Breast epithelium (tissue), 4 donors: ENCODE data around the gene CFDP1. TPM values are rescaled to one million over a fixed set of nuclear protein-coding genes. Genes with fewer than 3 reads are reported as not detected.

Source experiments
- DNase-seq, 2 donors: peaks; one replicate each; pipeline ENCODE4 v3.0.0-alpha.2; 2019; ENCODE audit warnings: low spot score in 2 of 2
- H3K27ac ChIP-seq, 2 donors: fragments of 200-600 bp; sonication (generic) in 1 of 2; one replicate each; pipeline ENCODE4 v1.5.1; 2016 to 2019; ENCODE audit warnings: mild to moderate bottlenecking in 1 of 2
- H3K27me3 ChIP-seq, 2 donors: fragments of 200-600 bp; sonication (generic) in 1 of 2; one replicate each; pipeline versions ENCODE4 v1.5.1 to v1.6.0; 2017 to 2019; ENCODE audit warnings: control low read depth in 1 of 2, mild to moderate bottlenecking in 1 of 2
- H3K36me3 ChIP-seq: fragments of 200-600 bp; one replicate; pipeline ENCODE4 v1.5.1; 2019
- H3K4me1 ChIP-seq, 2 donors: fragments of 200-600 bp; sonication (generic); one replicate each; pipeline ENCODE4 v1.5.1; 2016 to 2019; ENCODE audit warnings: control low read depth in 1 of 2
- H3K4me3 ChIP-seq, 3 donors: fragments of 200-600 bp; sonication (generic); 1 replicate in 2 of 3; 2 replicates in 1 of 3; pipeline ENCODE4 v1.5.1; 2016 to 2019; ENCODE audit warnings: mild to moderate bottlenecking in 3 of 3, moderate library complexity in 2 of 3
- H3K9me3 ChIP-seq, 2 donors: fragments of 200-600 bp; sonication (generic) in 1 of 2; one replicate each; pipeline ENCODE4 v1.5.1; 2016 to 2019; ENCODE audit warnings: control low read depth in 1 of 2
- CTCF ChIP-seq, 3 donors: fragments of 450-650 bp; IDR thresholded peaks; one replicate each; pipeline ENCODE4 v1.5.1; 2016 to 2017; ENCODE audit warnings: antibody characterized with exemption in 3 of 3, mild to moderate bottlenecking in 3 of 3, moderate library complexity in 3 of 3
- POLR2A ChIP-seq: fragments of 450-650 bp; IDR thresholded peaks from one replicate; pipeline ENCODE4 v1.6.1; 2016; ENCODE audit warnings: antibody characterized with exemption, mild to moderate bottlenecking, moderate library complexity
- POLR2AphosphoS5 ChIP-seq, 3 donors: sonication (generic); formaldehyde crosslinking; IDR thresholded peaks; one replicate each; pipeline ENCODE4 v1.6.1; 2017; ENCODE audit warnings: antibody characterized with exemption in 3 of 3
- intact Hi-C: fragments of 100-400 bp; cut with DNase I; formaldehyde crosslinking; loops from one replicate; pipeline ENCODE4 v1.15.1; 2023; ENCODE audit warnings: low total_unique reads
- total RNA-seq, 3 donors: library from RNA; depleted of rRNA; stranded (reverse); fragments of >200 nt; gene quantifications; one replicate each; pipeline ENCODE4 v1.1.0, GENCODE V29; 2016

The CFDP1 gene
- total RNA-seq, 3 donors from 2014 or later = 55.5 to 81.9 (median 80.9) TPM

DNA sequence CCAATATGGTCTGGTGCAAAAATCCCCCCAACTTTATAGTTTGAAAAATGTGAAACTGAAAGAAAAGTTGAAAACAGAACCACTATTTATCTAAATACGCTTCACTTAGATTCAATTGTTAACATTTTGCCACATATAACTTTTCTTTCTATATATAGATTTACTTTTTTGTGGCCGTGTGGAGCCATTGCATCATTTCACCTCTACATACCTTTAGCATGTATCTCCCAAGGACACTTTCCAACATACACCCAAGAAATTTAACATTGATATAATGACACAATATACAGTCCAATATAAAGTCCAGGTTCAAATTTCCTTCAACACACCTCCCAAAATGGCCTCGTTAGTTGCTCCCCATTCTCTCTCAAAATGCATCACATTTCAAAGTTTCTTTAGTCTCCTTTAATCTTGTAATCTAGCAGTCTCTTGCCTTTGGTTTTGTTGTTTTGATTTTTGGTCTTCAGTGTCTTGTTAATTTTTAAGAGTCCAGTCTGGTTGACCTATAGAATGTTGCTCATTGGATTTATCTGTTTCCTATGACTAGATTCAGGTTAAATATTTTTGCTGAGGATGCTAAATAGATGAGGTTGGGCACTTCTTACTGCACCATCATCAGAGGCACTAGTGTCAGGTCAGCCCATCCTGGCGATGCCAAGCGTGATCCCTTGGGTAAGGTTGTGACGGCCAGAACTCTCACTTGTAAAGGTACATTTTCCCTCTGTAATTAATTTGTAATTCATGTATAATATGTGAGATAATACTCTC lies 117.6 kb downstream of the CFDP1 start:
- no peak overlapping the region for H3K4me3 ChIP-seq
- DNase-seq = no peak
- H3K9me3 ChIP-seq = no peaks in the 10 kb centered on the region
- H3K27ac ChIP-seq = no peak overlapping the region
- intact Hi-C loops = no loop called here
- peaks cover 4 to 7% of the 10 kb centered on the region in 2 donors for H3K4me1 ChIP-seq
- no peaks in the 10 kb centered on the region for H3K36me3 ChIP-seq
- no peaks in the 10 kb centered on the region for H3K27me3 ChIP-seq
- TF ChIP-seq POLR2AphosphoS5 (IDR thresholded peaks at IDR 0.05) (no peak), POLR2A (no peak), CTCF (IDR thresholded peaks at IDR 0.05) (no peak)

GRCh38 chr16:75312875-75313274 lies 120.4 kb downstream of the CFDP1 start:
- no peak overlapping the region for H3K4me3 ChIP-seq
- intact Hi-C loops = no loop called here
- H3K27ac ChIP-seq = no peak overlapping the region
- no peaks in the 10 kb centered on the region for H3K4me1 ChIP-seq
- H3K27me3 ChIP-seq = no peaks in the 10 kb centered on the region
- no peak for DNase-seq
- H3K36me3 ChIP-seq = no peaks in the 10 kb centered on the region
- TF ChIP-seq CTCF (IDR thresholded peaks at IDR 0.05) (no peak), POLR2A (no peak), POLR2AphosphoS5 (IDR thresholded peaks at IDR 0.05) (no peak)
- H3K9me3 ChIP-seq = no peaks in the 10 kb centered on the region

DNA sequence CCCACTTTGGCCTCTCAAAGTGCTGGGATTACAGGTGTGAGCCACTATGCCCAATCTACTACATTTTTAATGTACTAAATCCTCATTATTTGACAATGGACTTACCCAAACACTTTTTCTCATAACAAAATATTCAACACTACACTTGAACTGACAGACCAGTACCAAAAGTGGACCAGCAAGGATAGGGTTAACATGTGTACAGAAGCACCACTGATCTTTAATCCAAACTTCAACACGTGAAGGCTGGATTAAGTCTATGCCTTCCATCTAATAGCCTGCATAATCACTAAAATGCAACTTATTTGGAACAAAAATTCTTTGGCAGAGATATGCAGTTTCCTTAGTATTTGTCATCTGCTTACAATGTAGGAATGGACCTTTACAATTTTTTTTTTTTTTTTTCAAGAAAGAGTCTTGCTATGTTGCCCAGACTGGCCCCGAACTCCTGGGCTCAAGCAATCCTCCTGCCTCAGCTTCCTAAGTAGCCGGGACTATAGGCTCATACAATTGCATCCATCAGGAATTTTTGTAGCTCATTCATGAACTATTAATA lies 121.8 kb downstream of the CFDP1 start:
- intact Hi-C loops = no loop called here
- Histone ChIP-seq H3K4me3 (no peak overlapping the region), H3K36me3 (no peaks in the 10 kb centered on the region), H3K4me1 (peaks cover 0 to under 1% of the 10 kb centered on the region in 2 donors), H3K27me3 (no peaks in the 10 kb centered on the region), H3K27ac (no peak overlapping the region), H3K9me3 (no peaks in the 10 kb centered on the region)
- no peak for TF ChIP-seq POLR2AphosphoS5 (IDR thresholded peaks at IDR 0.05)
- no peak for TF ChIP-seq CTCF (IDR thresholded peaks at IDR 0.05)
- no peak for TF ChIP-seq POLR2A
- DNase-seq = no peak

- intact Hi-C loops = no loop called here
Measured at GRCh38 chr16:75310541-75310940, 122.8 kb downstream of the CFDP1 start.

More at GRCh38 chr16:75310541-75310940, 122.8 kb downstream of the CFDP1 start:
- Histone ChIP-seq H3K27me3 (no peaks in the 10 kb centered on the region), H3K4me1 (peaks cover 0 to 10% of the 10 kb centered on the region in 2 donors), H3K4me3 (no peak overlapping the region), H3K27ac (no peak overlapping the region), H3K9me3 (no peaks in the 10 kb centered on the region), H3K36me3 (no peaks in the 10 kb centered on the region)
- no peak for TF ChIP-seq CTCF (IDR thresholded peaks at IDR 0.05)
- TF ChIP-seq POLR2AphosphoS5 (IDR thresholded peaks at IDR 0.05) = no peak
- no peak for DNase-seq
